Measurements from ENCODE around the gene FBXO28.

GRCh38 chr1:224169718-224170270 is 55.9 kb downstream of the FBXO28 start:
- TF ChIP-seq CTCF (conservative IDR thresholded peaks at IDR 0.05 in 1 of 2, IDR thresholded peaks at IDR 0.05 in 1 of 2; ENCODE audit: low read depth in 1 of 2, low read length in 2 of 2) (no peak), EZH2 (IDR thresholded peaks at IDR 0.05; ENCODE audit: low read length, missing control alignments) (no peak)
